ENCODE data around the gene SOS2. TPM values are rescaled to one million over a fixed set of nuclear protein-coding genes. Genes with fewer than 3 reads are reported as not detected.

SOS2 gene
- total and polyA plus RNA-seq, 7 experiments from 2014 or later: 10.2 to 49.6 (median 37.6) TPM

GRCh38 chr14:50109342-50109741 lies 122.0 kb downstream of the SOS2 start:
- Histone ChIP-seq H3K4me3 (ENCODE audit: low read length) (no peak overlapping the region), H3K36me3 (ENCODE audit: control insufficient read depth in 2 of 3, insufficient read depth in 3 of 3, low read length in 3 of 3) (peaks cover 0 to 52% (median 9%) of the 10 kb centered on the region in 3 experiments), H3K4me1 (ENCODE audit: control insufficient read depth in 2 of 2, insufficient read depth in 2 of 2, low read length in 2 of 2) (peaks cover under 1 to 4% of the 10 kb centered on the region in 2 donors), H3K27ac (ENCODE audit: low read depth, low read length) (no peak overlapping the region), H3K27me3 (ENCODE audit: control insufficient read depth in 2 of 2, insufficient read depth in 2 of 2, low read length in 2 of 2) (no peaks in the 10 kb centered on the region), H3K9me3 (ENCODE audit: control insufficient read depth in 2 of 3, low read length in 3 of 3) (no peaks in the 10 kb centered on the region)
- H3K36me3 Mint-ChIP-seq: peaks cover 0 to 27% (median 22%) of the 10 kb centered on the region in 5 donors
- DNase-seq (no peak), ATAC-seq (no peak)
- no peak overlapping the region for H3K4me3 Mint-ChIP-seq
- no peaks in the 10 kb centered on the region for H3K27me3 Mint-ChIP-seq
- POLR2A ChIA-PET: interaction anchor here (1.2 kb wide), 1 partner anchor 64 kb away, joined by 4 read pairs; no protein-coding TSS in a partner anchor
- CTCF ChIA-PET: no interaction called here
- peaks cover 0 to 21% (median 16%) of the 10 kb centered on the region in 7 donors for H3K4me1 Mint-ChIP-seq
- no peaks in the 10 kb centered on the region for H3K9me3 Mint-ChIP-seq
- intact Hi-C loops (cut with micrococcal nuclease): no loop called here
- no peak overlapping the region for H3K27ac Mint-ChIP-seq

- Mint-ChIP-seq H3K4me3 (no peak overlapping the region), H3K4me1 (peaks cover 4 to 27% (median 20%) of the 10 kb centered on the region in 7 donors), H3K36me3 (peaks cover 0 to 22% (median 14%) of the 10 kb centered on the region in 5 donors), H3K9me3 (no peaks in the 10 kb centered on the region), H3K27ac (peak overlapping the region in 3 of 9 donors; percentile 34 to 76 (median 65)), H3K27me3 (no peaks in the 10 kb centered on the region)
- Histone ChIP-seq H3K4me3 (ENCODE audit: low read length) (no peak overlapping the region), H3K27ac (ENCODE audit: low read depth, low read length) (no peak overlapping the region), H3K36me3 (ENCODE audit: control insufficient read depth in 2 of 3, insufficient read depth in 3 of 3, low read length in 3 of 3) (peaks cover 0 to 47% (median 9%) of the 10 kb centered on the region in 3 experiments), H3K9me3 (ENCODE audit: control insufficient read depth in 2 of 3, low read length in 3 of 3) (no peaks in the 10 kb centered on the region), H3K4me1 (ENCODE audit: control insufficient read depth in 2 of 2, insufficient read depth in 2 of 2, low read length in 2 of 2) (peaks cover 6 to 13% of the 10 kb centered on the region in 2 donors), H3K27me3 (ENCODE audit: control insufficient read depth in 2 of 2, insufficient read depth in 2 of 2, low read length in 2 of 2) (no peaks in the 10 kb centered on the region)
- ATAC-seq (no peak), DNase-seq (no peak)
- ChIA-PET POLR2A (interaction anchor here (0.7 to 1.6 kb wide), 7 partner anchors 8 to 247 kb away, joined by 3 to 5 read pairs (median 3); partner anchors contain the start of gene VCPKMT), CTCF (interaction anchor here (6.0 kb wide), 1 partner anchor 246 kb away, joined by 34 read pairs; no protein-coding TSS in a partner anchor)
- intact Hi-C loops (cut with micrococcal nuclease): no loop called here
Observed at GRCh38 chr14:50107850-50108249, 123.5 kb downstream of the SOS2 start.

- Histone ChIP-seq H3K4me1 (ENCODE audit: control insufficient read depth in 2 of 2, insufficient read depth in 2 of 2, low read length in 2 of 2) (peaks cover 6 to 14% of the 10 kb centered on the region in 2 donors), H3K27me3 (ENCODE audit: control insufficient read depth in 2 of 2, insufficient read depth in 2 of 2, low read length in 2 of 2) (no peaks in the 10 kb centered on the region), H3K9me3 (ENCODE audit: control insufficient read depth in 2 of 3, low read length in 3 of 3) (no peaks in the 10 kb centered on the region), H3K27ac (ENCODE audit: low read depth, low read length) (no peak overlapping the region), H3K36me3 (ENCODE audit: control insufficient read depth in 2 of 3, insufficient read depth in 3 of 3, low read length in 3 of 3) (peaks cover 0 to 30% (median 3%) of the 10 kb centered on the region in 3 experiments), H3K4me3 (ENCODE audit: low read length) (no peak overlapping the region)
- H3K36me3 Mint-ChIP-seq: peaks cover 0 to 17% (median 12%) of the 10 kb centered on the region in 5 donors
- ChIA-PET POLR2A (interaction anchor here (1.4 to 22.1 kb wide), 4 partner anchors 24 to 254 kb away, joined by 3 to 328 read pairs (median 30); partner anchors contain the start of gene NEMF), CTCF (interaction anchor here (0.6 to 6.0 kb wide), 4 partner anchors 227 to 244 kb away, joined by 3 to 34 read pairs (median 8); no protein-coding TSS in a partner anchor)
- ATAC-seq: no peak
- no peak overlapping the region for H3K4me3 Mint-ChIP-seq
- peak overlapping the region in 6 of 9 donors; percentile 33 to 79 (median 64) for H3K27ac Mint-ChIP-seq
- intact Hi-C loops (cut with micrococcal nuclease): no loop called here
- no peaks in the 10 kb centered on the region for H3K27me3 Mint-ChIP-seq
- DNase-seq: no peak
- peaks cover 4 to 34% (median 30%) of the 10 kb centered on the region in 7 donors for H3K4me1 Mint-ChIP-seq
- no peaks in the 10 kb centered on the region for H3K9me3 Mint-ChIP-seq
Observed at GRCh38 chr14:50106178-50106577, 125.2 kb downstream of the SOS2 start.

- no peak for ATAC-seq
- intact Hi-C loops (cut with micrococcal nuclease): no loop called here
- peaks cover 0 to 15% (median 4%) of the 10 kb centered on the region in 5 donors for H3K36me3 Mint-ChIP-seq
Observed at GRCh38 chr14:50103558-50103957, 127.8 kb downstream of the SOS2 start.

GRCh38 chr14:50101417-50101816 lies 130.0 kb downstream of the SOS2 start:
- Mint-ChIP-seq H3K27me3 (peaks cover 0 to 5% (median 0%) of the 10 kb centered on the region in 5 donors), H3K9me3 (no peaks in the 10 kb centered on the region), H3K4me3 (no peak overlapping the region), H3K4me1 (peaks cover 28 to 77% (median 66%) of the 10 kb centered on the region in 7 donors), H3K36me3 (peaks cover 0 to 18% (median 4%) of the 10 kb centered on the region in 5 donors), H3K27ac (peak overlapping the region in 3 of 9 donors; percentile 12 to 85 (median 79))
- ATAC-seq (no peak), DNase-seq (no peak)
- Histone ChIP-seq H3K36me3 (ENCODE audit: control insufficient read depth in 2 of 3, insufficient read depth in 3 of 3, low read length in 3 of 3) (peaks cover 0 to 4% (median 0%) of the 10 kb centered on the region in 3 experiments), H3K9me3 (ENCODE audit: control insufficient read depth in 2 of 3, low read length in 3 of 3) (no peaks in the 10 kb centered on the region), H3K27me3 (ENCODE audit: control insufficient read depth in 2 of 2, insufficient read depth in 2 of 2, low read length in 2 of 2) (no peaks in the 10 kb centered on the region), H3K27ac (ENCODE audit: low read depth, low read length) (no peak overlapping the region), H3K4me3 (ENCODE audit: low read length) (no peak overlapping the region), H3K4me1 (ENCODE audit: control insufficient read depth in 2 of 2, insufficient read depth in 2 of 2, low read length in 2 of 2) (peaks cover 12 to 54% of the 10 kb centered on the region in 2 donors)
- POLR2A ChIA-PET: interaction anchor here (0.6 to 22.1 kb wide), 14 partner anchors 13 to 482 kb away, joined by 5 to 328 read pairs (median 8); partner anchors contain the start of genes ARF6, NEMF and VCPKMT
- CTCF ChIA-PET: interaction anchor here (0.6 to 2.3 kb wide), 10 partner anchors 13 to 312 kb away, joined by 3 to 12 read pairs (median 3); partner anchors contain the start of genes ARF6 and NEMF
- intact Hi-C loops (cut with micrococcal nuclease): no loop called here

More at GRCh38 chr14:50103558-50103957, 127.8 kb downstream of the SOS2 start:
- Histone ChIP-seq H3K27ac (ENCODE audit: low read depth, low read length) (peak overlapping the region; percentile 71), H3K4me1 (ENCODE audit: control insufficient read depth in 2 of 2, insufficient read depth in 2 of 2, low read length in 2 of 2) (peaks cover 6 to 37% of the 10 kb centered on the region in 2 donors), H3K27me3 (ENCODE audit: control insufficient read depth in 2 of 2, insufficient read depth in 2 of 2, low read length in 2 of 2) (no peaks in the 10 kb centered on the region), H3K9me3 (ENCODE audit: control insufficient read depth in 2 of 3, low read length in 3 of 3) (no peaks in the 10 kb centered on the region), H3K4me3 (ENCODE audit: low read length) (no peak overlapping the region), H3K36me3 (ENCODE audit: control insufficient read depth in 2 of 3, insufficient read depth in 3 of 3, low read length in 3 of 3) (peaks cover 0 to 9% (median 0%) of the 10 kb centered on the region in 3 experiments)
- Mint-ChIP-seq H3K27me3 (no peaks in the 10 kb centered on the region), H3K4me3 (peak overlapping the region; percentile 35 to 87 (median 76)), H3K9me3 (no peaks in the 10 kb centered on the region), H3K27ac (peak overlapping the region; percentile 34 to 94 (median 83)), H3K4me1 (peaks cover 17 to 57% (median 47%) of the 10 kb centered on the region in 7 donors)
- ChIA-PET POLR2A (interaction anchor here (0.6 to 22.1 kb wide), 16 partner anchors 8 to 497 kb away, joined by 3 to 328 read pairs (median 6); partner anchors contain the start of gene NEMF), CTCF (interaction anchor here (0.6 to 6.0 kb wide), 14 partner anchors 18 to 251 kb away, joined by 3 to 34 read pairs (median 7); partner anchors contain the start of gene NEMF)
- no peak for DNase-seq

GRCh38 chr14:50100805-50101204 lies 130.6 kb downstream of the SOS2 start:
- H3K9me3 ChIP-seq (ENCODE audit: control insufficient read depth in 2 of 3, low read length in 3 of 3): no peaks in the 10 kb centered on the region
- intact Hi-C loops (cut with micrococcal nuclease): no loop called here
- H3K4me3 Mint-ChIP-seq: peak overlapping the region in 4 of 10 donors; percentile 23 to 53 (median 38)
- ChIA-PET CTCF (interaction anchor here (0.6 to 2.3 kb wide), 9 partner anchors 12 to 311 kb away, joined by 3 to 12 read pairs (median 5); partner anchors contain the start of gene ARF6), POLR2A (interaction anchor here (0.6 to 22.1 kb wide), 11 partner anchors 13 to 248 kb away, joined by 5 to 328 read pairs (median 18); partner anchors contain the start of genes ARF6, NEMF and VCPKMT)
- ATAC-seq (no peak), DNase-seq (no peak)
- H3K36me3 Mint-ChIP-seq: peaks cover 0 to 21% (median 4%) of the 10 kb centered on the region in 5 donors
- H3K36me3 ChIP-seq (ENCODE audit: control insufficient read depth in 2 of 3, insufficient read depth in 3 of 3, low read length in 3 of 3): no peaks in the 10 kb centered on the region
- peaks cover 0 to under 1% (median 0%) of the 10 kb centered on the region in 11 donors for H3K9me3 Mint-ChIP-seq
- no peak overlapping the region for H3K4me3 ChIP-seq (ENCODE audit: low read length)
- no peaks in the 10 kb centered on the region for H3K27me3 ChIP-seq (ENCODE audit: control insufficient read depth in 2 of 2, insufficient read depth in 2 of 2, low read length in 2 of 2)
- peaks cover 19 to 60% of the 10 kb centered on the region in 2 donors for H3K4me1 ChIP-seq (ENCODE audit: control insufficient read depth in 2 of 2, insufficient read depth in 2 of 2, low read length in 2 of 2)
- H3K27ac ChIP-seq (ENCODE audit: low read depth, low read length): peak overlapping the region; percentile 14
- peak overlapping the region in 7 of 9 donors; percentile 6 to 87 (median 79) for H3K27ac Mint-ChIP-seq
- H3K27me3 Mint-ChIP-seq: peaks cover 0 to 5% (median 0%) of the 10 kb centered on the region in 5 donors
- H3K4me1 Mint-ChIP-seq: peaks cover 34 to 83% (median 72%) of the 10 kb centered on the region in 7 donors
